NCI-H1436 (cell line): Measurements from ENCODE around the gene TBX20.

ENCODE experiments used
- DNase-seq: peaks from one replicate; lab custom pipeline; 2025; lab: John Stamatoyannopoulos, UW

The TBX20 gene

GRCh38 chr7:35253710-35254495 is at the start of gene TBX20:
Gene TBX20 (minus strand): TSS chr7:35254100. CDS start chr7:35253620, 480 bp downstream.
- no peak for DNase-seq

DNA sequence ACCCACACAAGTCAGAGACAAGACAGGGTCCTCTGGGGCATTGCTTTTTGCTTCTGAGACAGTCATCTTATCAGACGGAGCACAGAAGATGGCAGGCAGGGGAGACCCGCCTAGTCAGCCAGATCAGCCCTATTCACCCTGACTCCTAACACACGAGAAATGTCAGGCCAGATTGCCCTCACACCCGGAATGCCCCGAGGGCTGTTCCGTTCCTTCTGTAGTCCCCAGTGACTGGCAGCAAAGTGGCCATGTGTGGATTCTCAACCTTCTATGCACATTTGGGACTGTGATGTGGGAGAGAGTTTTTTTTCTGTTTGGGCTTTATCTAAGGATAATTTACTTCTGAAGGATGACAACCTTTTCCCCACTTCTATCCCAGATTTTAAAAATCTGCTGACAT is 35.5 kb upstream of the TBX20 start:
- DNase-seq: no peak

DNA sequence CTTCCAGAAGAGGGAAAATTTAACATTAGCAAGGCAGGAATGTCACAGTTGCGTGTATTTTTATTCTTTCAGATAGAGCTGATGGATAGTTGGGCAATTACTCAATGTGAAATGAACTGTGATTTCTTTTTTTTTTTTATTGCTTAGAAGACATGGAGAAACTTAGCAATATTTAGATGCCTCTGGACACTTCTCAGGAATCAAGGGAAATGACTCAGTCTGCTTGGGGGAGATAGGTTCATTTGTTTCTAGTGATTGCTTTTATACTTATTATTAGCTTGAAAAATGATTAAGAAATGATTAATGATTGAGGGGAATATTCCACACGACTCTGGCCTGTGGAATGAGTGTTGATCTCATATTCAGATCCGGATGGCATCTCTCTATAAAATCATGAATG is 33.1 kb upstream of the TBX20 start:
- no peak for DNase-seq

DNA sequence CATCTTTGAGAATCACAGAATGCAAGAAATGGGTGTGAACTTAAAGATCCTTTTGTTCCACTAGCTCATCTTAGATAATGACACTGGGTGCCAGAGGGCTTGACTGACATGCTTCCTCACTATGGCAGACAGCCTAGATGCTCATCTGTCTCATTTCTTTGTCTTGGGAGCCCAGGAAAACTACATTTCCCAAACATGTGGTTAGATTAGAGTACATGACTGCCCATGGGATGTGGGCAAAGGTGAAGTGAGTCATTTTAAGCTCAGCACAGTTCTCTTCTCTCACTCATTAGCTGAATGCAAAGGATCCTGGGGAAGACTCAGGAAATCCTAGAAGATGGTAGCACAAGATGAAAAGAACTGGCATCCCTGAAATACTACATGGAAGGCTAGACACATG is 32.5 kb upstream of the TBX20 start:
- DNase-seq: no peak

DNA sequence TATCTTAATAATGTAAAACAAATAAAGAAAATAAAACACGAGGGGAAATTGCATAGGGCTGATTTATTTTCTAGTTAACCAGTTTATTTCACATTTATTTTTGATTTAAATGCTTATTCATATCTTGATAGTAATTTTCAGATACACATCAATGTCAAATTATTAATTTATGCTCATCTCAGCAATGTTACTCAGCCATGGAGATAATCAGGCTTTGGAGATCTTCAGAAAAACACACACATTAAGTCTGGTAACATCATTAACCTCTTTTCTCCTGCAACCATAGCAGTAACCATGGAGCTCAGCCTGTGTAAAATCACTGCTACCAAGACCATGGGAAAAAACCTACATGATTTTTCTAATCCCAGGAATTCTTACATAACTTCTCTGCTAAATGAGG is 31.9 kb upstream of the TBX20 start:
- no peak for DNase-seq

- DNase-seq: no peak
Measured at GRCh38 chr7:35280902-35281301, 27.0 kb upstream of the TBX20 start.

- DNase-seq: no peak
Measured at GRCh38 chr7:35277359-35277758, 23.5 kb upstream of the TBX20 start.

DNA sequence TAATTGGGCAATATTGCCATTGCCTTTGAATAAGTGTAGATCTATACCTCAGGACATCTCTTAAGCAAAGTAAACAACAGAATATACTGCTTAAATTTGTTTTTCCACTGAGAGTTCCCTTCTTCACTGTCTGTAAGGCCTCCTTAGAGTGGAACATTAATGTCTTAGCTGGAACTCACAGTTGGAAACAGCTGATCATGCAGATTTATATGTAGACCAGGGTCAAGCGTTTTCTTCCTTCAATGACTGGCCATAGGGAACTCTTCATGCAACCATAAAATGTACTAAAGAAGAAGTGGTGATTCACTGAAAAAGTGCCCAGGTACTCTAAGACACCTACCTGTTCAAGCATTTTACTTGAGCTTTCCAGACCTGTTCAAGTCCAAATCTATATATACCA is 18.3 kb upstream of the TBX20 start:
- DNase-seq: no peak

DNA sequence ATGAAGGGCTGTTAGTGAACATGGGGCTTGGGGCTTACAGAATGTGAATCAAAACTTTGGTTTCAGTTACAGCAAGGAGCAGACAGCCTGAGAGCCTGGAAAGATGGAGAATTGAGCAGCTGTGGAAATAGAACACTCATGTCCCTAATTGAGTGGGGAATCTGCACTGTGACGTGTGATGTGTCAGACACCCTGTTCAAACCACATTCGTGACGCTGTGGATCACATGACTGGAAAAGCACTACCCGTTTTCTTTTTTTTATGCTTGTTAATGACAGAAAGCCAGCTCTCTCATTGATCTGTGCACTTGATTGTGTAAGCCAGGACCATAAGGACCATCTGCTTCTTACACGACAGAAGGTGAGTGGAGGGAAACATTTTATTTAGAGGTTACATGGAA is 15.1 kb upstream of the TBX20 start:
- DNase-seq: no peak

DNA sequence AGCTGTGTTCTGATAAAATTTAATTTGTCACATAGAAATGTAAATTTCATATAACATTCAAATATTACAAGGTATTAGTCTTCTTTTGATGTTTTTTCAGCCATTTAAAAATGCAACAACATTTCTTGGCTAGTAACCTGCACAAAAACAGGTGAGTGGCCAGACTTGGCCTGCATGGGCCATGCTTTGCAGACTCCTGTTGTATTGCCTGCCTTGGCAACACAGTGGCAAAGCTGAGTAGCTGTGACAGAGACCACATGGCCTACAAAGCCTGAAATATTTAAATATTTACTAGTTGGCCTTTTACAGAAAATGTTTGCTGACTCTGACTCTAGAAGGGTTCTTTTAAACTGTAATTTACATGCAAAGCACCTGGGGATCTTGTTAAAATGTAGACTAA is 13.5 kb upstream of the TBX20 start:
- no peak for DNase-seq

GRCh38 chr7:35263396-35263795 is 9.5 kb upstream of the TBX20 start:
- DNase-seq: no peak

GRCh38 chr7:35261476-35262285 is 7.8 kb upstream of the TBX20 start:
- DNase-seq: no peak

- no peak for DNase-seq
Measured at GRCh38 chr7:35261041-35261440, 7.1 kb upstream of the TBX20 start.

DNA sequence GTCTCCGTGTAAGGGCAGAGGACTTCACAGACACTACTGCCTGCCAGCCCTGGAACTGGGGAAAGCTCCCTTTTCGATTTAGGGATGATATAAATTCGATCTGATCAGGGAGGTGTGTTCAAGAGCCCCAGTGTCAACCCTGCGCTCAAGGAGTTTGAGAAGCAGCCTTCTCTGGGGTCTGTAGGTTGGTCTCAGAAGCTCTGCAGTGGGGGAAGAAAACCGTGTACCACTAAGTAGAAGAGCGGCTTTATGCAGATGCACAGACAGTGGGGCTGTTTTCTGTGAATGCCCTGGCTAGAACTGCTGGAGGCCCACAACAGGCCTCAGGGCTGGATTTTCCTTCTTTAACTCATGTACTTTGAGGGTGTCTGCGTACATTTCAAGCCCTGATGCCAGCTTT is 6.3 kb upstream of the TBX20 start:
- no peak for DNase-seq

DNA sequence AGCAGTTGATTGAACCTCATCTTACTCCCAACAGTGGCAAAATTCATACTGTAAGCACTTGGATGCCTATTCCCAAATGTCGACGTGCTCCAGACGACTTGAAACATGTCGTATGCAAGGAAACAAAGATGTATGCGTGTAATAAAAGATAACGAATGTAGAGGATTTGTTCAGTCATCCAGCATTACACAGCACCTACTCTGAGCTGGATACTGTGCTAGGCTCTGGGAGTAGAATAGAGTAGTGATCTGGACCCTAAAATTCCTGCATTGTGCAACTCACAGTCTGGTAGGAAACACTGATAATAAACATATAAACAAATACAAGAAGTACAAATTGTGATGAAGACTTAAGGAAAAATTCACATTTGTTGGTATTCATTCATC is 5.6 kb upstream of the TBX20 start:
- DNase-seq: no peak

DNA sequence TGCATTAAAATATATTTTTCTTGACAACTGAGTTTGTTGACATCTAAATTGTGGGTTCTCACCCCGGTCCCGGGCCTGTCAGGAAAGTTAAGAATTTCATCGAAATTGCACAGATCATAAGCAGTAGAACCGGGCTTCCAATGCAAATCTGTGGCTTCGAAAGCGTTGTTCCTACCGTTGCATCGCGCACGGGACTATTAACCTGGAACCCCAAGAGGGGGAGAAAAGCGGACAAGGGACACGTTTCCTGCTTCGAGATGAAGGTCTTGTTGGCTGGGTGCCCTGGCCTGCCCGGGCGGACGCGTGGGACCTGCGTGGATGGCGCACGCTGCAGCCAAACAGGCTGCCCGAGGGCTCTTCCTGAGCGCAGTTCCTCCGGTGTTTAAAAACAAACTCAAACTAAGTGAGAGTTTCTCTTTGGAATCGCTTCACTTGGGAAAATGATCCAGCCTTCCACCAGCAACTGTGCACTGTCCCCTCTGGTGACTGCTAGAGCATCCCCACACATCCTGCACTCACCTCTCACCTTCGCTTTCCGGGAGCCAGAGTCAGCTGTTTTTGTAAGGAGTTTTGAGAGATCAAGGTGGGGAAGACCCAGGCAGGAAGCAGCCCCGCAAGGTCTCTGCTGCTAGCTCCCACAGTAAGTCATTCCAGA is 5.1 kb upstream of the TBX20 start:
- no peak for DNase-seq

- DNase-seq: no peak
Measured at GRCh38 chr7:35258125-35258867, 4.4 kb upstream of the TBX20 start.

- DNase-seq: no peak
Measured at GRCh38 chr7:35257251-35258124, 3.6 kb upstream of the TBX20 start.

GRCh38 chr7:35256256-35257175 is 2.6 kb upstream of the TBX20 start:
- no peak for DNase-seq
